Thyroid gland (tissue), 4 donors: ENCODE results near the gene EMP1.

ENCODE experiments used
- POLR2A ChIP-seq, 2 donors: fragments of 450-650 bp; IDR thresholded peaks; one replicate each; pipeline ENCODE4 v1.6.1; 2017; ENCODE audit warnings: antibody characterized with exemption in 2 of 2, mild to moderate bottlenecking in 2 of 2, moderate library complexity in 1 of 2
- TF ChIP-seq, protein P1 (sequence below), 6 experiments: fragments of 200-600 bp in 3 of 6; fragments of 450-650 bp in 3 of 6; sonication (generic) in 3 of 6; IDR thresholded peaks; one replicate each; pipeline ENCODE4 v1.5.1; 2016 to 2019; ENCODE audit warnings: antibody characterized with exemption in 6 of 6, mild to moderate bottlenecking in 2 of 6, inconsistent platforms in 1 of 6, moderate library complexity in 1 of 6

GRCh38 chr12:13156277-13156676 lies 40.2 kb upstream of the EMP1 start:
- TF ChIP-seq, protein P1, sequence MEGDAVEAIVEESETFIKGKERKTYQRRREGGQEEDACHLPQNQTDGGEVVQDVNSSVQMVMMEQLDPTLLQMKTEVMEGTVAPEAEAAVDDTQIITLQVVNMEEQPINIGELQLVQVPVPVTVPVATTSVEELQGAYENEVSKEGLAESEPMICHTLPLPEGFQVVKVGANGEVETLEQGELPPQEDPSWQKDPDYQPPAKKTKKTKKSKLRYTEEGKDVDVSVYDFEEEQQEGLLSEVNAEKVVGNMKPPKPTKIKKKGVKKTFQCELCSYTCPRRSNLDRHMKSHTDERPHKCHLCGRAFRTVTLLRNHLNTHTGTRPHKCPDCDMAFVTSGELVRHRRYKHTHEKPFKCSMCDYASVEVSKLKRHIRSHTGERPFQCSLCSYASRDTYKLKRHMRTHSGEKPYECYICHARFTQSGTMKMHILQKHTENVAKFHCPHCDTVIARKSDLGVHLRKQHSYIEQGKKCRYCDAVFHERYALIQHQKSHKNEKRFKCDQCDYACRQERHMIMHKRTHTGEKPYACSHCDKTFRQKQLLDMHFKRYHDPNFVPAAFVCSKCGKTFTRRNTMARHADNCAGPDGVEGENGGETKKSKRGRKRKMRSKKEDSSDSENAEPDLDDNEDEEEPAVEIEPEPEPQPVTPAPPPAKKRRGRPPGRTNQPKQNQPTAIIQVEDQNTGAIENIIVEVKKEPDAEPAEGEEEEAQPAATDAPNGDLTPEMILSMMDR (IDR thresholded peaks at IDR 0.05), result no peak
- no peak for TF ChIP-seq POLR2A (IDR thresholded peaks at IDR 0.05)
